Umbilical cord (tissue), 2 donors: Measurements from ENCODE around the gene MYRIP. TPM values are rescaled to one million over a fixed set of nuclear protein-coding genes. Genes with fewer than 3 reads are reported as not detected.
A peak's percentile ranks its signal among the peaks of the same experiment; 100 is the strongest.
"Not testable (repeated sequence)": the region's sequence is repeated elsewhere in the genome, so short reads cannot be mapped to it uniquely, and the experiment has no call there.

Experiments
- DNase-seq: peaks from one replicate; pipeline ENCODE4 v3.0.0-alpha.2; 2015; ENCODE audit warnings: low spot score
- total RNA-seq: library from RNA; depleted of rRNA; stranded (reverse); fragments of >200 nt; gene quantifications from one replicate; pipeline ENCODE4 v1.2.3, GENCODE V29; 2014; ENCODE audit warnings: low replicate concordance; ENCODE audit not compliant: insufficient read depth

Gene MYRIP
- total RNA-seq, 1 donor from 2014 or later, result 1.2 TPM

DNA sequence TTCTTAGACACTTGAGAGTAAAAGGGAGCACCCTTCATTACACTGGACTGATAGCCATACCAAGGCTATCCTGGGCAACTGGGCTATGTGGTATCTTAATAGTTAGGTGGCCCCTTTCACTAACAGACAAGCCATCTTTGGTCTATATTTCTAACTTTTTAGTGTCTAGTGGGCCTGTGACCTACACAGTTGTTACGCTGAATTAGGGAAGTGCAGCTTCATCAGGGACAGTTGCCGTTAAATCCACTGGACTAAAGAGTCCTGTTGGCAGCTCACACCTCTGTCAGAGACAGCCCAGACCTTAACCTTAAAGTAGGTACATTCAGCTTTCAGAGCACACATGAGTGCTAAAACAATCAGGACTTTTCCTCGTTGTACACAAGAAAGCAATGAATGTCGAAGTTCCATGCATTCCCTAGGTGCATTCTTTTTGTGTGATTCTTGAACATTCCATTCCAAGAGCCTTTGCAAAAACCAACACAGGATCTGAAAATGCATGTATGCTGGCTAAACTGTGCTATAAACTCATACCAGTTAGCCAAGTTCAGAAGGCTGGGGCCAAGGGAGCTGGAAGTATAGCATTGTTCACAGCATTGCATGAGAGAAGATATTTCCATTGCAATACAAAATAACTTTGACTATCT, 269.9 kb downstream of the MYRIP start:
- peak; percentile 23 for DNase-seq

DNA sequence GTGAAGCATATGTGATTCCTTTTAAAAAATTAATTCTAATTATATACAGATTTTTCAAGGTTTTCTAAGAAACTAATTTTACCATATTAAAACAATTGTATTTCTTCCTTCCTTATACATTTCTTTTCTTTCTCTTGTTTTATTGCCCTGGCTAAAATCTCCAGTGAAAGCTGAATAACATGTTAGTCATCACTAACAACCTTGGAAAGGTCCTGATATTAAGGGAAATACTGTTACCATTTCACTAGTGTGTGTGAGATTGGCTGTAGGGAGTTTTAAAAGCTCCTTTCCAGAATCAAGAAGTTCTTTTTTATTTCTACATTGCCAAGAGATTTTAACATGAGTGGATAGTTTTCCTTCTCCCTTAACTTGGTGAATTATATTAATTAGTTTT, 270.4 kb downstream of the MYRIP start:
- no peak for DNase-seq

DNA sequence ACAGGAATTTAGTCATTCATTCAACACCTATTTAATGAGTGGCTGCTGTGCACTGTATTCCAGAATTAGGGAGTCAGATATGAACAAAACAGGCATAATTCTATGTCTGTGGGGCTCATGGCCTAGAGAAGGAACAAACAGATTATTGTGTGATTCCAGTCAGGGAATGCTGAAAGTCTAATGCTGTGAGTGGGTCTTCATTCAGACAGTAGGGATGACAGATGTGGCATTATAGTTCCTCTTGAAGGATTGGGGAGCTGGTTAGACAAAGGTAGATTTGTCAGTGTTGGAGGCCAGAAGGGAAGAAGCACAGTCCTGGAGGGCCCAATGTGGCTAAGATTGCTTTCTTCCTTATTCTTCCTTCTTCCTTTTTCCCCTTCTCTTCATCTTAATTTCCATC, 273.7 kb downstream of the MYRIP start:
- no peak for DNase-seq

DNA sequence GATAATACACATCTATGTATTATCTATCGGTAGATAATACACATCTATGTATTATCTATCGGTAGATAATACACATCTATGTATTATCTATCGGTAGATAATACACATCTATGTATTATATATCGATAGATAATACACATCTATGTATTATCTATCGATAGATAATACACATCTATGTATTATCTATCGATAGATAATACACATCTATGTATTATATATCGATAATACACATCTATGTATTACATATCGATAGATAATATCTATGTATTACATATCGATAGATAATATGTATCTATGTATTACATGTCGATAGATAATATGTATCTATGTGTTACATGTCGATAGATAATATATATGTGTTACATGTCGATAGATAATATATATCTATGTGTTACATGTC, 275.0 kb downstream of the MYRIP start:
- DNase-seq, result not testable (repeated sequence)

DNA sequence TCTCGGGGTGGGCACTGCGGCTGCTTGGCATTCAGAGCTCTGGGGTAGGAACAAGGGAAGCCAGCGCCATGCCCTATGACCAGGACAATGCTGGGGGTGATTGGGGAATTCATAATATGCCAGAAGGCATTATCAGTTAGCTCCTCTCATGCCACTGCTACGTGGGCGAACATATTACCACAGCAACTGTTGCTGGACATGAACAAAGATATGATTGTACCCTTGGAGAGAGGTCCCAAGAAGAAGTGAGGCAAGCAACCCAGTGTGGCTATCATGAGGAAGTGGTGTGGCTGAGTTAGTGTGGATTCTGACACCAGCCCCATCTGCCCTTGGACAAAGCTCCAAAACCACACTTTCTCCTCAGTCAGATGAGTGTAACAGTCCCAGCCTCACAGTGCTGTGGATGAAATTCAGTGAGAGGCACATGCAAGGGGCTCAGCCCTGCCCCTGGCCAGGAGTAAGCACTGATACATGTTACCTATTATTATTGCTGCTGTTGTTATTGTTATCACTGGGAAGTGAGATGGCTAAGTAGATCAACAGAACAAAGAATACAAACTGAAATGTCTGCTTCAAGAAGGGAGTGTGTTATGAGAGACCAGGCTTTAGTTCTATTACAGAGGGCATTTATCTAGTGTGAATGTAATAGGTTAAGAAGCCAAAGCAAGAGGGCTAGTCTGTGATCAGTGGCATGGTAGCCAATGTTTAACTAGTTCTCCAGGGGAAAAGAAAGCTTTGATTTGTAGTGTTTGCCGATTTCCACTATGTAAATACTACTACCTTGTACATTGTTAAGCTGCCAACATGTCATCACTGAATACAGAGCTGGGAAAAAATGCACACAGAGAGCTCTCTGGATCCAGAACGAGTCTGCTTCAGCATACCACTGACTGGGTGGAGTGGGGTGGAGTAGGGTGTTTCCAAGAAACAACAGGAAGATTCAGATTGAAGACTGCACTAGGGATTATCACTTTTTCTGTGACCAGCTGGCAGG, 277.8 kb downstream of the MYRIP start:
- peak; percentile 37 for DNase-seq

DNA sequence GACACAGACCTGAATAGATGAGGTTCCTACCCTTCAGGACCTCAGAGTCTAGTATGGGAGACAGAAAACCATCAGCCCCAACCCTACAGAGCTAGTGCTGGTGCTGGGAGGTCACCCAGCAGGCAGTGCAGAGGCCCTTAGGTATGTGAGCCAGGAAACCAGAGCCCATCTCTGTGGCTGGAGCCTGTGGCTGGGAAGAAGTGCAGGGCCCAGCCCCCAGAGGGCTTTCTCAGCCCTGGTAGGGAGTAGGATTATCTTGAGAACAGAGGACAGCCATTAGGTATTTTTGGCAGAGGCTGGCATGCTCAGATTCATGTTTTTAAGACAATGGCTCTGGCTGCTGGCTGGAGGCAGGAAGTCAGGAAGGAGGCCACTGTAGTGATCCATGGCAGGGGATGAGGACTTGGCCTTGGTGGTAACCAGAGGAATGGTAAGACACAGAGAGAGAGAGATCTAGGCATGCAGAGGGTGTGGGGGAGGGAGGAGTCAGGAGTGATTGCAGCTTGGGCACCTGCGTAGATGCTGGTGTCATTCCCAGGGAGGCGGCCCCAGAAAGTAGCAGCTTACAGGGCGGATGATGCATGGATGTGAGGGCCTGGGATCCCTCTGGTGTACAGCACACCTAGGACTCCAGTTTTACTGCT, 279.2 kb downstream of the MYRIP start:
- DNase-seq, result no peak

DNA sequence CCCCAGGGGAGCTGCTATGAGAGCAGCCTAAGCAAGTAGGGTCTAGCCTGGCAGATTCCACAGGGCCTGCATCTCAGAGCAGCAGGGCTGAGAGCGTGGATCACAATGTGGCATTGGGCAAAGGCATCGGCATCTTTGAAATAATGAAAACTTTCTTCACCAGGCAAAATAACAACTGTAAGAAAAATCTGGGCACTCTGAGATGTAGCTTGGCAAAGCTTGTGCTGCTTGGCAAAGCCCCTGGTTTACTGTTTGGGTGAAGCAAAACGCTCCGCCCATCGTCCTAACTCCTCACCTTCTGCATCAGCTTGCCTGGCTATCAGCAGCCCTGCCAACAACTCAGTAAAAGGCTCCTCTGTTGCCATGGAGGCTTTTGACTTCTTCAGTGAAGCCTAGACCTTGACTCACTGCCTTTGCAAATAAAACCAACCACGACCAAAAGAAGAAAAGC, 287.3 kb downstream of the MYRIP start:
- no peak for DNase-seq

DNA sequence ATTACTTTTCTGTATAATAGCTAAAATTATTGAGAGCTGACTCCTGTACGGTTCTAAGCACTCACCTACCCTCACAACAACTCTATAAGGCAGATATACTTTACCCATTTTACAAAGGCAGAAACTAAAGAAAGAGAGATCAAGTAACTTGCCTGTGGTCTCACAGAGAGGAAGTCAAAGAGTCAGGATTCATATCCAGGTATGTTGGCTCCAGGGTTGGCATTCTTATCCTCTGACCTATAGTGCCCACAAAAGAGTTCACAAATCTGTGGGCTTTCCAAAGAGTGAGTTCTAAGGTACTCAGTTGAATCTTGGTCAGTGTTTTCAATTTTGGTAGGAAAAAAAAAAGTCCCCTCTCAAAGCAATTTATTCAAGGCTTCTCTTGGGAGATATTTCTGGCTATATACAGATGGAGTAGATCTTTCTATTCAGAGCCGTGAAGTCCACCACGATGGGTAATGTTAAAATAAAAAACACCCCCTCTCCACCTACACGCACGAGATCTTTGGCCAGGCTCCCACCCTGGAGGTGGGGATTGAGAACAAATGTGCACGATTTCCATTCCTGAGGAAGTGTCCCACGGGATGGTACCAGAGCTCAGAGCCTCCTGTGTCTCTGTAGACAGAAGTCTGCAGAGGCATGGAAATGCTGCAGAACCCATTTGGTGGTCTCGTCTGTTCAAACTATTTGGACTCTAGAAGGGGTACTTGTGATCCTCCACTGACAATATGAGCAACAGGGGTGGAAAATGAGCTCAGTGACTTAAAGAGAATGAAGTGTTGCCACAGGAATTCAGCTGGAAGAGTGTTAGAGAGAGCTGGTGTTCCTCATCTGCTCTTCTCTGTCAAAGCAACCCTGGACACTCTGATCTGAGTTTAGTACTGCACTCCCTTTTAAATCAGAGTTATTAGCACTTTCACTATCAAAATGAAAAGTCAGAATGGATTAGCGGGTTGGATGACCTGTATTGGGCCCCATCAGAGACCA, 288.0 kb downstream of the MYRIP start:
- no peak for DNase-seq

DNA sequence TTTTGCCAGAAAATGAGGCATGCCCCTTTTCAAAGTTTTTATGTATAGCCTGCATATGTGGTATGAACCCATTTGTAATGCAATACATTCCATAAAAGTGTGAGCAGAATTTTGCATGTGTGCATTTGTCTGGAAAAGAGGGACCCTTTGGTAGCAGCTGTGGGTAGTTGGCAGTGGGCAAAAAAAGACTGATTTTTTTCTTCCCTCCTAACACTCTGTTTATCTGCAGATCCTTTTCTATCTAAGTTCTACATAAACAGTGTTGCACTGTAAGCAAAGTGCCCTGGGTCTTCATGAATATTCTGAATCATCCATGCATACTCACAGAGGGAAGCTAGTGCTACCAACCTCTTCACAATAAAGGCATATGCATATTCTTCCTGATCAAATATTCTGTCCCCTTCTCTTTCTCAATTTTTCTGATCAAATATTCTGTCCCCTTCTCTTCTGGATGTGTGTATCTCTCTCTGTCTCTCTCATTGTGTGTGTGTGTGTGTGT, 288.9 kb downstream of the MYRIP start:
- no peak for DNase-seq

DNA sequence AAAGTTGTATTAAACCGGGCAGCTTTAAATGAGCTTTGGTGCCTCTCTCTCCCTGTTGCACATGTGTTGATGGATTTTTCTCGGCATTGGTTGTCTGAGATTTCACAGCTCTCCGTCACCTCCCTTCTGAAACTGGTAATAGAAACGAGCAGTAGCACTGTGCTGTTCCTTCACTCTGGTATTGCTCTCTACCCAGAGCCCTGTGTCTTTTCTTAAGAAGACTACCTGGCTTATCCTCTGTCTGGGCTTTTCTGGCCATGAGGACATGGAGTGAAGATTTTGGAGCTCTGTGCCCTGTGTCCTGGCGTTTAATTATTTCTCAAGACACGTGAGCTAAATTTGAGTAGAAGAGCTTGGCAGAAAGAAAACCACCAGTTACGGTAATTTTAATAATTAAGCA, 290.5 kb downstream of the MYRIP start:
- no peak for DNase-seq

DNA sequence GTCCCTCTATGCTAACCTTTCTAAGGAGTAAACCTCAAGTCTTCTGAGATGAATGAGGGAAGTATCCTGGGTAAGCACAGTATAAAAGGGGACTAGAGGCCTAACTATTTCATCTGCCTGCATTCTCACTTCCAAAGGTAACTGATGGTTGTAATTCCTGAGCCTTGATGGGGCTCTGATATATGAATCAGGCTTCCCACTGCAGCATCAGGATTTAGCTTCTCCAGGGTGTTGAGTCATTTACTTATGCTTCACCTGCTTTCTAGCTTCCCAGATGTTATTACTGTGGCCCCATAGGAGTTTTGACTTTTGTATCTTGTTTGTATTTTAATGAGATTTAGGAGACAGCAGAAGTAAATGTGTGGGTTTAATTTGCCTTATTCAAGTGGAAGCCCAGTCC, 292.8 kb downstream of the MYRIP start:
- DNase-seq, result no peak

DNA sequence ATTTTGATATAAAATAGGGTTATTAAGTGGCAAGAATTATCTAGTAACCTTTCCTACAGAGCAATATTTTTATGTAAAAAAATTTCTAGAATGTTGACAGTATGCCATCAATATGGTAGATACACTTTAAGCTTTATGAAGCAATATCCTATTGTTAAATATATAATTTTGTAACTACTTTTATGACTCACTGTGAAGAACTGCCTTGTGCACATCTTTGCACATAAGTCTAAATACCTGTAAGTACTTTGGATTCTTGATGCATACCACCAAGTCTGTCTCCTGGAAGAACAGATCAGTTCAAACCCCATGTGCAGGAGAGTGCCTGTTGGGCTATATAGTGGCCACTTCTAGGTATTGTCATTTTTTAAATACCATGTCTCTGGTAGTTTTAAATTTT, 294.4 kb downstream of the MYRIP start:
- no peak for DNase-seq

DNA sequence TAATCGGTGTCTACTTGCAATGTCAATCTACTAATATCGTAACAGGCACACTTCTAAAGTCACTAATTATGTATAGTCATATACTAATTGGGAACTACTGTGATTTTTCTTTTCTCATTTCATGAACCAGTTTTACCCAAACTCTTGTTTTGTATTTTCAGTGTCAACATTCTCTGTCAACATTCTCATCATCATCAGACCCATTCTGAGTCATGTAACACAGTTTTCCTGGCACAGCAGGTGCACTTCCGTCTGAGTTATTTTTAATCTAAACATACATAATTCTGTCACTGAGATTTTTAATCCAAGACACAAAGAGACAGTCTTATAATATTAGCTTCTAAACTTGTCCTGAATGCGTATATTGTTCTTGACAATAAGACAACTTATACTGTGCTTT, 295.0 kb downstream of the MYRIP start:
- DNase-seq, result no peak

DNA sequence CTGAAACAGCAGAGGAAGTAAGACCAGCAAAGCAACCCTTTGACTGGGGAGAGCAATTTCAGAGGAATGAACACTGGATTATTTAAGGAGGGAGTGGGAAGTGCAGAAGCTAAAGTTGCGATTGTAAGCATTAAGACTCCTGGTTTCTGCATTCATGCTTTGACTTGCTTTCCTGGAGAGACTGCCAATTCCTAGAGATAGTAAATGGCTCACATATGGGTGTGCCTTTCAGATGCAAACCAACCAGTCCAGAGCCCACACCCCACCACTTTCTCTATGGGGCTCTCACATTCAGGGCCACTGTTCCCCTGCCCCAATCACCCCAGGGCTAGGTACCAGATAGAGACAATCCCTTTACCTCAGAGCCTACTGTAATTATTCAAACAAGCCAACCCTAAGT, 299.2 kb downstream of the MYRIP start:
- no peak for DNase-seq

DNA sequence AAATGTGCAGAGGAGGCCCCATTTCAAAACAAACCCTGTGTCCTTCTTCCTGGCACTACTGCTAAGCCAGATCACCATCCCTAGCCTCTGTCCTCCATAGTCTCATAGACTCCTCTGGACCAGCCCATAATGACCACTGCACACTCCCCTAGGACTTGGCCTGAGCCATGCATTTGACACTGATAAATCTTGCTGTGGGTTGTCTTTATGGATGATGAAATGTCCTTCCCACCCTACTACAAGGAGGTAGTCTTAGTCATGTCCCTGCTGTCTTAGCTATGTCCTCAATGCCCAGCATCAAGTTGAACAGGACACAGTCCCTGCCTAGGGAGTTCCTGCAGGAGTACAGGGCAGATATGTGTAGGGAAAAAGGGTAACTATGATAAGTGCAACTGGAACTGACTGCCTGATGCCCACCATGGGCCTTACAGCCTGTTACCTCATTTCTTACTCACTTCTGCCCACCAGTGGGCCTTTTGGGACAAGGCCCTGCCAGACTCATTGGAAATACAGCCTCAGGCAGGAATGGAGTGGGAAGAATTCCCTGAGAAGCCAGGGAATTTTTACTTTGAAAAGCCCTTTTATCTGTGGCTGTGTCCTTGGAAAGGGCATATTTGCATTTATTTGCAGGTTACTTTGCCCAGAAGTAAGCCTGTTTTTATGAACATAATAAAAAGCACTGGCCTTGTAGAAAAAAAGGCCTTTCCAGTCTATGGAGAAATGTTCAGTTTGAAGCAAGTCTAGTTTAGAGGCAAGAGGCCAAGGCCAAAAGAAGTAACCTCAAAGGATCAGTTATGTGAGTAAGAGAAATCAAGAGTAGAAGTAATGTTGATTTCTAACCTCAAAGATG, 300.5 kb downstream of the MYRIP start:
- DNase-seq, result no peak

DNA sequence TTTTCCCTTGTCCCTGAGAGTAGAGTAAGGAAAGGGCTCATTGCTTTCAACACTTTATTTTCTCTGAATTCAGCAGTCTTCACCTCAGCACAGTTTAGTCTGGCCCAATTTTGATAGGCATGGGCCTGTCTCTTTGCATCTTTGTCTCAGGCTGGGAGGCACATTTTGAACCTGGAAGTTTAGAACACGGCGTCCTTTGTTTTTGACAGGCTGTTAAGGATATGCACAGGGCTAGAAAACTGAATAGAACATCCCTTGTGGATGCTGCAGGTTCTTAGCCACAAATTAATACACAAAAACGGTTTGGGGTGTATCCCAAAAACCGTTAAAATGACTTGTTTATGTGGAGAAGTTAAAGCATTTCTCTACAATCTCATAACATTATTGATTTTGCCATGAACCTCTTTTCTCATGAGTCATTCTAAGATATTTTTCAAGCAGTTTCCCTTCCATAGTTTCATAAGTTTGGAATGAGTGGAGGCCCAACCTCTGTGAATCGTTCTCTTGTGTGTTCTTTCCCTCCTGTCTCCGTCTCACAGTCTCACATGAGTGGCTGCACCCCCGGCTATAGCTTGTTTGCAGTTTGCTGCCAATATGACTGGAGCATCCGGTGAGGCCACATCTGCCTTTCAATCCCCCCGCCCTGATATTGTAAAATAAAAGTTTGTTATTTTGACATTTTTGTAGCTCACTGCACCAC, 307.2 kb downstream of the MYRIP start:
- no peak for DNase-seq

DNA sequence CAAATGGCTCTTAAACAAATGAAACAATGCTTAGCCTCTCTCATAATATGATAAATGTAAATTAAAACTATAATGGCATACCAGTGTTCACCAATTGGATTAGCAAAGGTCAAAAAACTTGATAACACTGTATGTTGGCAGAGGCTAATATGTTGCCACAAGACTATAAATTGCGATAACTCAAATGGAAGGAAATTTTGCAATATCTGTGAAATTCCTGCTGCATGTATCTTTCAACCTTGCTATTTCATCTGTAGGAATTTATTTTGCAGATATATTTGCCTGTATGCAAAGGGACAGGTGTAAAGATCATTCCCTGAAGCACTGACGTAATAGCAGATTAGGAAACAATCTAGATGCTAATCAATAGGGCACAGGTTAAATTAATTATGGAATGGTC, 308.7 kb downstream of the MYRIP start:
- DNase-seq, result no peak

DNA sequence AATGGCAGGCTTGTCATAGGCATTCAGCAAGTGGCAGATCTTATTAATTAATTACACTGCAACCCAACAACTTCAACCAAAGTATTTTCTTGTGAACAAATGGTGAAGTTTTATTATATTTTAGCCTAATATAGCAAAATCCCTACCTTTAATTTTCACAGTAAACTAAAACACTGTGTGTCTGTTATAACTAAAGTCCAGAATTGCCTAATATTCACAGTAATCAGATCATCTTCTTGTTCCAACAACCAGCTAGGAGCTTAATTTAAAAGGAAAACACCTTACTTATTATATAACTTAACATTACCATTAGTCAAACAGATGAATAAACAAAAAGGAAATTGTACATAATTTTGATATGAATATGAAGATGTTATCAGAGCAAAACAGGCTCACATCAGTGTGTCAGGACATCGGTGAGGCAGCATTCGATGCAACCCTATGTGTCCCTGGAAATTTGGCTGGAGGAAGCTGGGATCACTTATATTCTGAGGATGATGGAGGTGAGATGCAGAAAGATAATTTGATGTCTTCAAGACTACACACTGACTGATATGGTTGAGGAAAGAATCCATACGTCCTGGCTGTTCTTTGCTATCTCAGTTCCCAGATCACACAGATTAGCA, 310.8 kb downstream of the MYRIP start:
- peak; percentile 14 for DNase-seq

DNA sequence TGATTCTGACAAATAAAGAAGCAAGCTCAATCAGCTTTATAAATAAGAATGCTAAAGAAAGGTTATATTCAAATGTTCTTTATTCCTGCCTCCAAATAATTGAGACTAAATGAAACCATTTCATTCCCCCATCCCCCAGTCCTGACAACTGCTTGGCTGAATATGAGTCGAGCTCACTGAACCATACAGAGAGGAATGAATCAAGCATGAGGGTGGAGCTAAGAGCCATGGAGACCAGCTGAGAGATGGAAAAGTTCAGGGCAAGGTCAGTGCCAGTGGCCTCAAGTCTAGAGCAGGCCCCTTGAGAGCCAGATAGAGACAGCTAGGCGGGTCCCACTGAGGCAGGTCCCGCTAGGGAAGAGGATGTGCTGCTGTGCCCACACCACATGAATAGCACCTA, 311.4 kb downstream of the MYRIP start:
- DNase-seq, result peak; percentile 28
